Endothelial cell of umbilical vein (primary cell): Measurements from ENCODE around the gene ZNF749. TPM values are rescaled to one million over a fixed set of nuclear protein-coding genes. Genes with fewer than 3 reads are reported as not detected.
A peak's percentile ranks its signal among the peaks of the same experiment; 100 is the strongest.

ENCODE experiments used
- BruUV-seq: library from RNA; stranded (reverse); fragments of 400-500 nt; replicated peaks from 2 replicates; lab custom pipeline; 2021; lab: Mats Ljungman, UMichigan
- CTCF ChIA-PET: fragments of 300-600, 350-600 bp; sonication (Branson Sonifier 250); formaldehyde crosslinking; loops from one replicate; lab custom pipeline; 2021; ENCODE audit warnings: antibody characterized with exemption, inconsistent platforms; lab: Charles Lee
- POLR2A ChIA-PET: fragments of 300-600, 350-600 bp; sonication (Branson Sonifier 250); formaldehyde crosslinking; loops from one replicate; lab custom pipeline; 2021; ENCODE audit warnings: antibody characterized with exemption, inconsistent platforms; lab: Charles Lee
- DNase-seq: peaks from one replicate; pipeline ENCODE4 v3.0.0-alpha.2; 2011; ENCODE audit warnings: low read depth, low spot score
- FAIRE-seq: peaks from 2 replicates; lab custom pipeline; 2011; peaks lifted over from hg19 to GRCh38; lab: Jason Lieb, UNC
- H2AFZ ChIP-seq: 2 replicates; pipeline ENCODE4 v1.6.0; 2012; ENCODE audit warnings: low read depth, low read length, control low read depth, inconsistent platforms
- H3K27ac ChIP-seq: 2 replicates; pipeline ENCODE4 v1.5.1; 2011; ENCODE audit warnings: low read depth, mild to moderate bottlenecking, control low read depth, low read length, moderate library complexity; ENCODE audit not compliant: insufficient read depth
- H3K27me3 ChIP-seq, 2 experiments: 2 replicates each; pipeline versions ENCODE4 v1.6.0 to v1.6.1; 2011; ENCODE audit warnings: low read length in 2 of 2, mixed read lengths in 1 of 2; ENCODE audit not compliant: control insufficient read depth in 2 of 2, insufficient read depth in 2 of 2
- H3K36me3 ChIP-seq, 2 experiments: 2 replicates in 1 of 2; 3 replicates in 1 of 2; pipeline ENCODE4 v1.5.1; 2011; ENCODE audit warnings: low read length in 2 of 2, mild to moderate bottlenecking in 1 of 2, moderate library complexity in 1 of 2; ENCODE audit not compliant: control insufficient read depth in 2 of 2, insufficient read depth in 2 of 2; ENCODE audit errors: extremely low read depth in 1 of 2
- H3K4me1 ChIP-seq: 3 replicates; pipeline ENCODE4 v1.5.1; 2011; ENCODE audit warnings: mild to moderate bottlenecking, low read length; ENCODE audit not compliant: control insufficient read depth, insufficient read depth; ENCODE audit errors: extremely low read depth
- H3K4me2 ChIP-seq: 2 replicates; pipeline ENCODE4 v1.6.1; 2011; ENCODE audit warnings: low read length, control low read depth, mixed read lengths; ENCODE audit not compliant: insufficient read depth
- H3K4me3 ChIP-seq, 3 experiments: fragments of 200-600 bp in 1 of 3; sonication (generic), shearing (Covaris generic) in 1 of 3; replicated peaks in 1 of 3; 2 replicates each; pipeline ENCODE4 v1.5.1; 2011 to 2016; ENCODE audit warnings: control low read depth in 3 of 3, low read length in 3 of 3, mild to moderate bottlenecking in 2 of 3, inconsistent platforms in 1 of 3, low read depth in 1 of 3, moderate library complexity in 1 of 3; ENCODE audit not compliant: insufficient read depth in 1 of 3
- H3K79me2 ChIP-seq: 2 replicates; pipeline ENCODE4 v1.6.0; 2012; ENCODE audit warnings: low read length, inconsistent platforms; ENCODE audit not compliant: control insufficient read depth, insufficient read depth
- H3K9ac ChIP-seq: replicated peaks from 2 replicates; pipeline ENCODE3; 2011; ENCODE audit warnings: low read length, control low read depth; ENCODE audit not compliant: insufficient read depth; ENCODE audit errors: extremely low read depth
- H3K9me1 ChIP-seq: replicated peaks from 3 replicates; pipeline ENCODE4 v1.6.0; 2011; ENCODE audit warnings: mild to moderate bottlenecking, low read length; ENCODE audit not compliant: control insufficient read depth, insufficient read depth; ENCODE audit errors: extremely low read depth
- H3K9me3 ChIP-seq: replicated peaks from 2 replicates; pipeline ENCODE4 v1.5.1; 2012; ENCODE audit warnings: low read length, inconsistent platforms; ENCODE audit not compliant: control insufficient read depth, insufficient read depth
- H4K20me1 ChIP-seq: replicated peaks from 2 replicates; pipeline ENCODE3; 2011; ENCODE audit warnings: mild to moderate bottlenecking, low read length; ENCODE audit not compliant: control insufficient read depth, insufficient read depth; ENCODE audit errors: extremely low read depth
- EZH2 ChIP-seq: IDR thresholded peaks from 2 replicates; pipeline ENCODE4 v1.6.1; 2012; ENCODE audit warnings: borderline replicate concordance, low read depth, mild to moderate bottlenecking, moderate library complexity, low read length, inconsistent platforms; ENCODE audit not compliant: severe bottlenecking
- FOS ChIP-seq: IDR thresholded peaks from 2 replicates; pipeline ENCODE4 v1.6.1; 2011; ENCODE audit warnings: mild to moderate bottlenecking, low read length, moderate library complexity, borderline replicate concordance; ENCODE audit not compliant: insufficient read depth
- GATA2 ChIP-seq: IDR thresholded peaks from 2 replicates; pipeline ENCODE4 v1.7.0; 2011; ENCODE audit warnings: low read depth, mild to moderate bottlenecking, moderate library complexity, mixed read lengths, low read length; ENCODE audit not compliant: insufficient read length, insufficient read depth
- JUN ChIP-seq: IDR thresholded peaks from 2 replicates; pipeline ENCODE4 v1.6.1; 2011; ENCODE audit warnings: borderline replicate concordance, low read depth; ENCODE audit not compliant: insufficient read length, insufficient read depth
- MYC ChIP-seq: IDR thresholded peaks from one replicate; pipeline ENCODE4 v1.6.1; 2011; ENCODE audit warnings: mild to moderate bottlenecking, low read depth, low read length
- POLR2A ChIP-seq: IDR thresholded peaks from 2 replicates; pipeline ENCODE4 v1.6.1; 2012; ENCODE audit warnings: low read depth, mild to moderate bottlenecking, control low read depth, low read length
- POLR2AphosphoS5 ChIP-seq: IDR thresholded peaks from 2 replicates; pipeline ENCODE4 v1.6.1; 2012; ENCODE audit warnings: low read depth, mild to moderate bottlenecking, control low read depth, low read length, moderate library complexity; ENCODE audit not compliant: insufficient read depth
- dilution Hi-C: fragments of 300-500 bp; cut with MboI; formaldehyde crosslinking; loops from one replicate; pipeline ENCODE4 v1.15.0; 2019; ENCODE audit warnings: low sequenced_read_pairs; ENCODE audit not compliant: extremely low pct_ligation_motif_present
- intact Hi-C: fragments of 100-400 bp; cut with micrococcal nuclease; formaldehyde crosslinking; loops from one replicate; pipeline ENCODE4 v1.10.0; 2022
- polyA plus RNA-seq, 4 experiments: library from polyadenylated mRNA; depleted of rRNA in 3 of 4; stranded (reverse) in 3 of 4; unstranded in 1 of 4; fragments of >200 nt; gene quantifications; 2 replicates each; pipeline versions ENCODE4 v1.2.1 to v1.2.3, GENCODE V29; 2011 to 2012; ENCODE audit warnings: missing spikeins in 1 of 4
- total RNA-seq: library from RNA; stranded (reverse); gene quantifications from 2 replicates; pipeline ENCODE4 v1.2.3, GENCODE V29; 2021
- TF ChIP-seq, protein P1 (sequence below): IDR thresholded peaks from 2 replicates; pipeline ENCODE4 v1.6.1; 2011; ENCODE audit not compliant: insufficient read depth, insufficient read length
- TF ChIP-seq, protein P2 (sequence below), 2 donors: IDR thresholded peaks; 1 replicate in 1 of 2; 2 replicates in 1 of 2; pipeline ENCODE4 v1.5.1; 2011; ENCODE audit warnings: low read length in 2 of 2, mild to moderate bottlenecking in 2 of 2, moderate library complexity in 2 of 2, control low read depth in 1 of 2, inconsistent platforms in 1 of 2, low read depth in 1 of 2; ENCODE audit not compliant: insufficient read depth in 1 of 2; ENCODE audit errors: extremely low read depth in 1 of 2

Gene ZNF749
- total and polyA plus RNA-seq, 2 donors (not counting 3 experiments of a cell fraction or from before 2014, with no cell fraction given), result 8.5 to 11.5 TPM

DNA sequence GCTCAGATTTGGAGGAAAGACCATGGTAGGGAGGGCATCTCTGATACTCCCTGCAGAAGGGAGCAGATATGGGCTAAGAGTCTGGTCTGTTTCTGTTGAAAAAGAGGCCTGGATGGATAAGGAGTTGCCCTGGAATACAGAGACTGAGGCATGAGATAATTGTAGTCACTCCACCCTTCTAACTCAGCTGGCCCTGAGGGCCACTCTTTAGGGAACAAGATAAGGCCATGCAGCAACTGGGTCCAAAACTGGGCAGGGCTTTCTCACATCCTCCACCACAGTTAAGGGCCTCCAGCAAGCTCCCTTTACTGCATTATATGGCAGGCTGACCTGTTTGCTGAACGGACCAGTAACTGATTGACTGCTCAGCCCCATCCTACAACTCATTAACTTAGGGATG, 1.3 kb downstream of the ZNF749 start:
- dilution Hi-C loops (no loop called here), intact Hi-C loops (no loop called here)
- H3K9me3 ChIP-seq, result no peaks in the 10 kb centered on the region
- H3K9ac ChIP-seq, result no peak overlapping the region
- TF ChIP-seq EZH2 (no peak), GATA2 (no peak), JUN (no peak), POLR2A (no peak), MYC (no peak)
- TF ChIP-seq, protein P1, sequence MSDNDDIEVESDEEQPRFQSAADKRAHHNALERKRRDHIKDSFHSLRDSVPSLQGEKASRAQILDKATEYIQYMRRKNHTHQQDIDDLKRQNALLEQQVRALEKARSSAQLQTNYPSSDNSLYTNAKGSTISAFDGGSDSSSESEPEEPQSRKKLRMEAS, result no peak
- H4K20me1 ChIP-seq, result no peaks in the 10 kb centered on the region
- FAIRE-seq (no peak), DNase-seq (no peak)
- peaks cover 10% of the 10 kb centered on the region for H3K4me1 ChIP-seq
- H3K79me2 ChIP-seq, result peaks cover 17% of the 10 kb centered on the region
- peak overlapping the region in 1 of 3 experiments; percentile 81 for H3K4me3 ChIP-seq
- no peak overlapping the region for H3K27ac ChIP-seq
- peak overlapping the region; percentile 73 for H3K4me2 ChIP-seq
- H3K9me1 ChIP-seq, result no peaks in the 10 kb centered on the region
- BruUV-seq, result TSS peak; percentile 18
- POLR2A ChIA-PET, result no interaction called here
- no peak overlapping the region for H2AFZ ChIP-seq
- H3K36me3 ChIP-seq, result peaks cover 0 to 2% of the 10 kb centered on the region in 2 experiments
- no peaks in the 10 kb centered on the region for H3K27me3 ChIP-seq
- CTCF ChIA-PET, result no interaction called here

DNA sequence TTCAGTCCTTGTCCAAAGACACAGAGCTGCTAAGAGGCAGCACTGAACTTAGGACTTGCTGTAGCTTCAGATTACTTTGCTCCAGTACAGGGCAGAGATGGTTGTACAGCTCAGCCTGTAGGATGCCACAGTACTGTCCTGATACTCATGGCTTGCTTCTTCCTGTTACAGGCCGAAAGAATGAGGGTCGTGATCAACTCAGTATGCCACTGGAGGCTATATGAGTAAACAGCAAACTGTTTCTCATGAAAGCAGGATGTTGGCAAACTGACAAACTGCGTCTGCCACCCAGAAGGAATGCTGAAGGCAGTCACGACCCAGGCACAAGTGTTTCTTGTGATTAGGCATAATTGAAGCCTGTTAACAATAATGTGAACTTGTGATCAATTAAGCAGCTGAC, 2.8 kb downstream of the ZNF749 start:
- FAIRE-seq (no peak), DNase-seq (no peak)
- H3K9ac ChIP-seq, result no peak overlapping the region
- H3K4me1 ChIP-seq, result peaks cover 10% of the 10 kb centered on the region
- H3K9me1 ChIP-seq, result no peaks in the 10 kb centered on the region
- peaks cover 17% of the 10 kb centered on the region for H3K79me2 ChIP-seq
- ChIA-PET CTCF (no interaction called here), POLR2A (no interaction called here)
- H3K27ac ChIP-seq, result no peak overlapping the region
- peaks cover 0 to 2% of the 10 kb centered on the region in 2 experiments for H3K36me3 ChIP-seq
- no peaks in the 10 kb centered on the region for H4K20me1 ChIP-seq
- H3K4me2 ChIP-seq, result no peak overlapping the region
- dilution Hi-C loops, result no loop called here
- H3K9me3 ChIP-seq, result no peaks in the 10 kb centered on the region
- H3K4me3 ChIP-seq, result no peak overlapping the region
- BruUV-seq, result no TSS peak
- intact Hi-C loops, result no loop called here
- no peak overlapping the region for H2AFZ ChIP-seq
- H3K27me3 ChIP-seq, result no peaks in the 10 kb centered on the region
- no peak for TF ChIP-seq GATA2
- no peak for TF ChIP-seq EZH2
- no peak for TF ChIP-seq POLR2A
- no peak for TF ChIP-seq POLR2AphosphoS5
- TF ChIP-seq JUN, result no peak
- TF ChIP-seq, protein P1, result no peak
- no peak for TF ChIP-seq FOS
- TF ChIP-seq, protein P2, sequence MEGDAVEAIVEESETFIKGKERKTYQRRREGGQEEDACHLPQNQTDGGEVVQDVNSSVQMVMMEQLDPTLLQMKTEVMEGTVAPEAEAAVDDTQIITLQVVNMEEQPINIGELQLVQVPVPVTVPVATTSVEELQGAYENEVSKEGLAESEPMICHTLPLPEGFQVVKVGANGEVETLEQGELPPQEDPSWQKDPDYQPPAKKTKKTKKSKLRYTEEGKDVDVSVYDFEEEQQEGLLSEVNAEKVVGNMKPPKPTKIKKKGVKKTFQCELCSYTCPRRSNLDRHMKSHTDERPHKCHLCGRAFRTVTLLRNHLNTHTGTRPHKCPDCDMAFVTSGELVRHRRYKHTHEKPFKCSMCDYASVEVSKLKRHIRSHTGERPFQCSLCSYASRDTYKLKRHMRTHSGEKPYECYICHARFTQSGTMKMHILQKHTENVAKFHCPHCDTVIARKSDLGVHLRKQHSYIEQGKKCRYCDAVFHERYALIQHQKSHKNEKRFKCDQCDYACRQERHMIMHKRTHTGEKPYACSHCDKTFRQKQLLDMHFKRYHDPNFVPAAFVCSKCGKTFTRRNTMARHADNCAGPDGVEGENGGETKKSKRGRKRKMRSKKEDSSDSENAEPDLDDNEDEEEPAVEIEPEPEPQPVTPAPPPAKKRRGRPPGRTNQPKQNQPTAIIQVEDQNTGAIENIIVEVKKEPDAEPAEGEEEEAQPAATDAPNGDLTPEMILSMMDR (IDR thresholded peaks at IDR 0.05; ENCODE audit: extremely low read depth in 1 of 2, insufficient read depth in 1 of 2, low read depth in 1 of 2, low read length in 2 of 2), result no peak
- no peak for TF ChIP-seq MYC
